ENCODE data around the gene MMP14.
"Not testable (repeated sequence)": the region's sequence is repeated elsewhere in the genome, so short reads cannot be mapped to it uniquely, and the experiment has no call there.

MMP14 gene

DNA sequence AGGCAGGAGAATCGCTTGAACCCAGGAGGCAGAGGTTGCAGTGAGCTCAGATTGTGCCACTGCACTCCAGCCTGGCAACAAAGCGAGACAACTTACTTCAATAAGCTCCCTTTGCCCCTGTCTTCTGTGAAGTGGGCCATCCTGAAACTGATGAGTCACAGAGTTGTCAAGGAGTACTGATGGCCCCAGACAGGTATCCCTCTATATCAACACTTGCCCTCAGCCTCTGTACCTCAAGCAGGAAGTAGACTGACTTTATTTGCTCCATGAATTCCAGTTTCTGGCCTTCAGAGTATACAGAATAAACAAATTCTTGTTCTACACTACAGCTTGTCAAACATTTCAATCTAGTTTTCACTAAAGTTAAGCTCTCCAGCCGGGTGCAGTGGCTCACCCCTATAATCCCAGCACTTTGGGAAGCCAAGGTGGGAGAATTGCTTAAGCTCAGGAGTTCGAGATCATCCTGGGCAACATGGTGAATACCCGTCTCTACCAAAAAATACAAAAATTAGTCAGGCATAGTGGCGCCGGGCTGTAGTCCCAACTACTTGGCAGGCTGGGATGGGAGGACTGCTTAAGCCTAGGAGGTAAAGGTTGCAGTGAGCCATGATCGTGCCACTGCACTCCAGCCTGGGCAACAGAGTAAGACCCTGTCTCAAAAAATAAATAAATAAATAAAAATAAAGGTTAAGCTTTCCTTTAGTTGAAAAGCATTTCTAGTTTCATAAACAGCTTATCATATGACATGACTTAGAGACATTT is 18.8 kb downstream of the MMP14 start:
- DNase-seq (ENCODE audit: low read depth, low spot score) = no peak
- Histone ChIP-seq H3K4me3 (ENCODE audit: insufficient read length, low read depth) (no peak overlapping the region), H3K9ac (ENCODE audit: insufficient read length, low read depth) (no peak overlapping the region), H3K4me1 (ENCODE audit: insufficient read depth, insufficient read length) (peaks cover 2% of the 10 kb centered on the region), H3K36me3 (ENCODE audit: insufficient read depth, insufficient read length, low read length) (no peaks in the 10 kb centered on the region), H3K9me3 (ENCODE audit: insufficient read depth, low read length) (no peaks in the 10 kb centered on the region), H3K27me3 (ENCODE audit: insufficient read depth, insufficient read length) (no peaks in the 10 kb centered on the region)
- TF ChIP-seq YY1 (IDR thresholded peaks at IDR 0.05; ENCODE audit: insufficient read depth, insufficient read length) (no peak), SUZ12 (IDR thresholded peaks at IDR 0.05; ENCODE audit: extremely low read depth, insufficient read depth, insufficient read length) (no peak), ZNF274 (IDR thresholded peaks at IDR 0.05; ENCODE audit: low read depth, low read length) (no peak)

DNA sequence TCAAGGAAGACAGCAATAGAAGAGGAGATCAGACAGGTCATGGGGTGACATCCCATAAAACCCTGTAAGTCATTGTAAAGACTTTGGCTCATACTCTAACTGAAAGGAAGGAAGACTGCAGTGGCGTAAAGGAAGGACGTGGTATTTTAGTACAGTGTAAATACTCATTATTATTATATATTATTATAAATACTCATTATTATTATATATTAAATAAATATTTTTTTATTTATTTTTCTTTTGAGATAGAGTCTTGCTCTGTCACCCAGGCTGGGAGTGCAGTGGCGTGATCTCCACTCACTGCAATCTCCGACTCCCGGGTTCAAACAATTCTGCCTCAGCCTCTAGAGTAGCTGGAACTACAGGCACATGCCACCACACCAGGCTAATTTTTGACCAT is 20.0 kb downstream of the MMP14 start:
- no peaks in the 10 kb centered on the region for H3K9me3 ChIP-seq (ENCODE audit: insufficient read depth, low read length)
- no peak overlapping the region for H3K9ac ChIP-seq (ENCODE audit: insufficient read length, low read depth)
- no peak for DNase-seq (ENCODE audit: low read depth, low spot score)
- no peaks in the 10 kb centered on the region for H3K27me3 ChIP-seq (ENCODE audit: insufficient read depth, insufficient read length)
- no peaks in the 10 kb centered on the region for H3K36me3 ChIP-seq (ENCODE audit: insufficient read depth, insufficient read length, low read length)
- peaks cover 2% of the 10 kb centered on the region for H3K4me1 ChIP-seq (ENCODE audit: insufficient read depth, insufficient read length)
- TF ChIP-seq ZNF274 (IDR thresholded peaks at IDR 0.05; ENCODE audit: low read depth, low read length) = no peak
- TF ChIP-seq YY1 (IDR thresholded peaks at IDR 0.05; ENCODE audit: insufficient read depth, insufficient read length) = no peak
- TF ChIP-seq SUZ12 (IDR thresholded peaks at IDR 0.05; ENCODE audit: extremely low read depth, insufficient read depth, insufficient read length) = no peak
- H3K4me3 ChIP-seq (ENCODE audit: insufficient read length, low read depth) = no peak overlapping the region

DNA sequence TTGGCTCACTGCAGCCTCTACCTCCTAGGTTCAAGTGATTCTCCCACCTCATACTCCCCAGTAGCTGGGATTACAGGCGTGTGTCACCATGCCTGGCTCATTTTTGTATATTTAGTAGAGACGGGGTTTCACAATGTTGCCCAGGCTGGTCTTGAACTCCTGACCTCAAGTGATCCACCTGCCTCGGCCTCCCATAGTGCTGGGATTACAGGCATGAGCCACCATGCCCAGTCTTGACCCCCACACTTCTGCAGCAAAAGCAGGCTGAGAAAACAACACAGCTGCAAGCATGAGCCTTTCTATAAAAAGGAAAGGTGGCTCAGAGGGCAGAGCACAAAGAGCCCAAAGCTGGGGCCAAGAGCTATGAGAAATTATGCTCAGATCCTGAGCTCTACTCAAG is 24.0 kb downstream of the MMP14 start:
- H3K9me3 ChIP-seq (ENCODE audit: insufficient read depth, low read length); H3K36me3 ChIP-seq (ENCODE audit: insufficient read depth, insufficient read length, low read length); DNase-seq (ENCODE audit: low read depth, low spot score); H3K27me3 ChIP-seq (ENCODE audit: insufficient read depth, insufficient read length); H3K4me3 ChIP-seq (ENCODE audit: insufficient read length, low read depth); H3K9ac ChIP-seq (ENCODE audit: insufficient read length, low read depth); H3K4me1 ChIP-seq (ENCODE audit: insufficient read depth, insufficient read length): not testable (repeated sequence)

DNA sequence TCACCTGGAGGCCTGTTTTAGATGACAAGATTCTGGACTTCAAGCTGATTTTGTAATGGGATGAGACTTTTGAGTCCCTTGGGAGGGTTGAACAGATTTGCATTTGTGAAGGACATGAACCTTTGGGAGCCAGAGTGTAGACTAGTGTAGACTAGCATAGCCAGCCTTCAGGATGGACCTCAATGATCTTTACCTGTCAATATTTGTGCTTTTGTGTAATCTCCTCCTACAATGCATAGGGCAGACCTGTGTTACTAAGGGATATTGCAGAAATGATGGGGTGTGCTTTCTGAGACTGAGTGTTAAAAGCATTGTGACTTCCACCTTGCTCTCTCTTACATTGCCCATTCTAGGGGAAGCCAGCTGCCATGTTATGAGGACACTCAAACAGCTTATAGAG is 25.3 kb downstream of the MMP14 start:
- no peak overlapping the region for H3K4me3 ChIP-seq (ENCODE audit: insufficient read length, low read depth)
- H3K9me3 ChIP-seq (ENCODE audit: insufficient read depth, low read length) = no peaks in the 10 kb centered on the region
- DNase-seq (ENCODE audit: low read depth, low spot score) = no peak
- no peaks in the 10 kb centered on the region for H3K36me3 ChIP-seq (ENCODE audit: insufficient read depth, insufficient read length, low read length)
- H3K27me3 ChIP-seq (ENCODE audit: insufficient read depth, insufficient read length) = no peaks in the 10 kb centered on the region
- no peaks in the 10 kb centered on the region for H3K4me1 ChIP-seq (ENCODE audit: insufficient read depth, insufficient read length)
- no peak overlapping the region for H3K9ac ChIP-seq (ENCODE audit: insufficient read length, low read depth)
- TF ChIP-seq SUZ12 (IDR thresholded peaks at IDR 0.05; ENCODE audit: extremely low read depth, insufficient read depth, insufficient read length) (no peak), ZNF274 (IDR thresholded peaks at IDR 0.05; ENCODE audit: low read depth, low read length) (no peak), YY1 (IDR thresholded peaks at IDR 0.05; ENCODE audit: insufficient read depth, insufficient read length) (no peak)

DNA sequence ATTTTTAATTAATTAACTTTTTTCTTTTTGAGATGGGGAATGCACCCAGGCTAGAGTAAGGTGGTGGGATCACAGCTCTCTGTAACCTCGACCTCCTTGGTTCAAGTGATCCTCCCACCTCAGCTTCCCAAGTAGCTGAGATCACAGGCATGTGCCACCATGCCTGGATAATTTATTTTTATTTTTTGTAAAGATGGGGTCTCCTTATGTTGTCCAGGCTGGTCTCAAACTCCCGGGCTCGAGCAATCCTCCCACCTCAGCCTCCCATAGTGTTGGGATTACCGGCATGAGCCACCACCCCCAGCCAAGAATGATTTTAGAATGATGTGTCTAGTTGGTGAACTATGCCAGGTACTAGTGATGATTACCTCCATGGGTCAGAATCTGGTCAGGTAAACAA is 28.6 kb downstream of the MMP14 start:
- no peaks in the 10 kb centered on the region for H3K36me3 ChIP-seq (ENCODE audit: insufficient read depth, insufficient read length, low read length)
- H3K4me3 ChIP-seq (ENCODE audit: insufficient read length, low read depth) = no peak overlapping the region
- no peaks in the 10 kb centered on the region for H3K27me3 ChIP-seq (ENCODE audit: insufficient read depth, insufficient read length)
- TF ChIP-seq SUZ12 (IDR thresholded peaks at IDR 0.05; ENCODE audit: extremely low read depth, insufficient read depth, insufficient read length) (no peak), ZNF274 (IDR thresholded peaks at IDR 0.05; ENCODE audit: low read depth, low read length) (no peak), YY1 (IDR thresholded peaks at IDR 0.05; ENCODE audit: insufficient read depth, insufficient read length) (no peak)
- H3K9me3 ChIP-seq (ENCODE audit: insufficient read depth, low read length) = no peaks in the 10 kb centered on the region
- H3K4me1 ChIP-seq (ENCODE audit: insufficient read depth, insufficient read length) = no peaks in the 10 kb centered on the region
- DNase-seq (ENCODE audit: low read depth, low spot score) = no peak
- H3K9ac ChIP-seq (ENCODE audit: insufficient read length, low read depth) = no peak overlapping the region

DNA sequence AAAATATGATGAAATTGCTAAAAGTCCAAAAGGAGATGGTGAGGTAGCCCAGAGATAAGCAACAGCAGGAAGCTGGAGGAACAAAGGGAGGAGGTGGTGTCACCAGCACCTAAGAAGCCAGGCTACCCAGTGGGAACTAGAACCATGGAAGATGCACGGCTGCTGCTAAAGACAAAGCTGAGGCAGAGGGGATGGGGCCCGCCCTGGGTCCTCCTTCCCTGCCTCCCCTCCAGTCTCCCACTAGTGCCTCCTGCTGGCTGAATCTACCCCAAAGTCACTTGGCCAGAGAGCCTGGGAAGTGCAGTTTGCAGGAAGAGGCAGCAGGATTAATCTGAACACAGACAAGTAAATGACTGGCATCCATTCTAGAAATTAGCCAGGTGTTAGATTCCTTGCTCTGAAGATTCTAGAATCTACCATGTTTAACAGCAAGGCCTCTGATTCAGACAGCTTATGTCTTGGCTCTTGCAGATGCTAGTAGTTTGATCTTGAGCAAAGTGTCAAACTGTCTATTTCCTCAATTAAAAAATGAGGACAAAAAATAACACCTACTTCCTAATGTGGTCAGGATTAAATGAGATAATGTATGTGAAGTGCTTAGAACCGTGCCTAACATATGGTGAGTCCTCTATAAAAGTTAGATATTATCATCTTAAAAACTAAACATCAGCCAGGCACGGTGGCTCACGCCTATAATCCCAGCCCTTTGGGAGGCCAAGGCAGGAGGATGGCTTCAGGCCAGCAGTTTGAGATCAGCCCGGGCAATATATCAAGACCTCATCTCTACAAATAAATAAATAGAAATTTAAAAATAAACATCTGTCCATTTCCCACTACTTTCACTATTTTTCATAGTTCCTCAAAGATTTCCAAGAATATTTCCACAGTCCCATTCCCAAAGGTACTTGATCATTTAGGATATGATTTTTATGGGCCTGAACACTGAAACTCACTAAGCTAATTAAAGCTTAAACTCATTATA is 29.3 kb downstream of the MMP14 start:
- TF ChIP-seq YY1 (IDR thresholded peaks at IDR 0.05; ENCODE audit: insufficient read depth, insufficient read length) (no peak), SUZ12 (IDR thresholded peaks at IDR 0.05; ENCODE audit: extremely low read depth, insufficient read depth, insufficient read length) (no peak)
- no peak overlapping the region for H3K9ac ChIP-seq (ENCODE audit: insufficient read length, low read depth)
- H3K4me3 ChIP-seq (ENCODE audit: insufficient read length, low read depth) = no peak overlapping the region
- H3K27me3 ChIP-seq (ENCODE audit: insufficient read depth, insufficient read length) = no peaks in the 10 kb centered on the region
- no peaks in the 10 kb centered on the region for H3K9me3 ChIP-seq (ENCODE audit: insufficient read depth, low read length)
- DNase-seq (ENCODE audit: low read depth, low spot score) = no peak
- H3K4me1 ChIP-seq (ENCODE audit: insufficient read depth, insufficient read length) = no peaks in the 10 kb centered on the region
- no peaks in the 10 kb centered on the region for H3K36me3 ChIP-seq (ENCODE audit: insufficient read depth, insufficient read length, low read length)

DNA sequence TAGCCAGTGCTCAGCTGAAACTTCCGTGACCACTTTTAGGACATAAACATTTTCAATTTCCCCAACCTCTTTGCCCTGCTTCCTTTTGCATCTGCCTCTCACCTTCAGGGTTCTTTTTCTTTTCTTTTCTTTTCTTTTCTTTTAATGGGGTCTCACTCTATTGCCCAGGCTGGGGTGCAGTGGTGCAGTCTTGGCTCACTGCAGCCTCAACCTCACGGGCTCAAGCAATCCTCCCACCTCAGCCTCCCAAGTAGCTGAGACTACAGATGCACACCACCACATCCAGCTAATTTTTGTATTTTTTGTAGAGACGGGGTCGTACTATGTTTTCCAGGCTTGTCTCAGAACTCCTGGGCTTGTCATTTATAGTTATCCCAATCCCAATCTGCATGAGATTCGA is 30.5 kb downstream of the MMP14 start:
- no peak for DNase-seq (ENCODE audit: low read depth, low spot score)

More for the DNA sequence above, 30.5 kb downstream of the MMP14 start:
- Histone ChIP-seq H3K27me3 (ENCODE audit: insufficient read depth, insufficient read length) (no peaks in the 10 kb centered on the region), H3K4me3 (ENCODE audit: insufficient read length, low read depth) (no peak overlapping the region), H3K9me3 (ENCODE audit: insufficient read depth, low read length) (no peaks in the 10 kb centered on the region), H3K36me3 (ENCODE audit: insufficient read depth, insufficient read length, low read length) (no peaks in the 10 kb centered on the region), H3K4me1 (ENCODE audit: insufficient read depth, insufficient read length) (no peaks in the 10 kb centered on the region), H3K9ac (ENCODE audit: insufficient read length, low read depth) (no peak overlapping the region)
- no peak for TF ChIP-seq YY1 (IDR thresholded peaks at IDR 0.05; ENCODE audit: insufficient read depth, insufficient read length)
- TF ChIP-seq SUZ12 (IDR thresholded peaks at IDR 0.05; ENCODE audit: extremely low read depth, insufficient read depth, insufficient read length) = no peak
- TF ChIP-seq ZNF274 (IDR thresholded peaks at IDR 0.05; ENCODE audit: low read depth, low read length) = no peak
